Osteoblast (primary cell): ENCODE results near the gene OTOG. TPM values are rescaled to one million over a fixed set of nuclear protein-coding genes. Genes with fewer than 3 reads are reported as not detected.

Source experiments
- DNase-seq: peaks from one replicate; pipeline ENCODE4 v3.0.0; 2011; ENCODE audit warnings: low spot score, mixed read lengths; ENCODE audit not compliant: insufficient read length; ENCODE audit errors: missing footprints
- H2AFZ ChIP-seq: 2 replicates; pipeline ENCODE4 v1.6.0; 2011; ENCODE audit warnings: mild to moderate bottlenecking, low read length
- H3K27ac ChIP-seq: 2 replicates; pipeline ENCODE4 v1.5.1; 2011; ENCODE audit warnings: mild to moderate bottlenecking, low read depth, low read length, moderate library complexity
- H3K27me3 ChIP-seq: 2 replicates; pipeline ENCODE4 v1.6.0; 2012; ENCODE audit warnings: mild to moderate bottlenecking, control low read depth, inconsistent platforms, low read length, moderate library complexity; ENCODE audit not compliant: insufficient read depth
- H3K36me3 ChIP-seq: 2 replicates; pipeline ENCODE4 v1.5.1; 2011; ENCODE audit warnings: mild to moderate bottlenecking, low read length, control low read depth, moderate library complexity; ENCODE audit not compliant: insufficient read depth
- H3K4me1 ChIP-seq: 2 replicates; pipeline ENCODE4 v1.5.1; 2011; ENCODE audit warnings: mild to moderate bottlenecking, low read length, control low read depth, moderate library complexity; ENCODE audit not compliant: insufficient read depth
- H3K4me2 ChIP-seq: 2 replicates; pipeline ENCODE4 v1.6.0; 2011; ENCODE audit warnings: mild to moderate bottlenecking, low read length; ENCODE audit not compliant: insufficient read depth
- H3K4me3 ChIP-seq: fragments of 200-600 bp; sonication (generic); 3 replicates; pipeline ENCODE4 v1.5.1; 2012; ENCODE audit warnings: mild to moderate bottlenecking, low read length, inconsistent platforms; ENCODE audit not compliant: insufficient read depth
- H3K79me2 ChIP-seq: 2 replicates; pipeline ENCODE4 v1.6.0; 2012; ENCODE audit warnings: mild to moderate bottlenecking, low read length, control low read depth, inconsistent platforms; ENCODE audit not compliant: insufficient read depth
- H3K9me3 ChIP-seq: 2 replicates; pipeline ENCODE4 v1.5.1; 2011; ENCODE audit warnings: low read depth, low read length, control low read depth
- H4K20me1 ChIP-seq: 2 replicates; pipeline ENCODE4 v1.6.0; 2012; ENCODE audit warnings: mild to moderate bottlenecking, low read length, control low read depth; ENCODE audit not compliant: insufficient read depth
- total RNA-seq: library from RNA; depleted of rRNA; stranded (reverse); fragments of >200 nt; gene quantifications from 2 replicates; pipeline ENCODE4 v1.2.3, GENCODE V29; 2012
- TF ChIP-seq, protein P1 (sequence below): IDR thresholded peaks from 2 replicates; pipeline ENCODE4 v1.5.1; 2011; ENCODE audit warnings: mild to moderate bottlenecking, low read depth, low read length, moderate library complexity; ENCODE audit errors: extremely low read depth

OTOG gene
- total RNA-seq, 1 donor: not detected

- Histone ChIP-seq H3K79me2 (no peaks in the 10 kb centered on the region), H3K4me2 (no peak overlapping the region), H3K27me3 (peaks cover 14% of the 10 kb centered on the region), H3K27ac (no peak overlapping the region), H3K4me1 (no peaks in the 10 kb centered on the region), H3K9me3 (no peaks in the 10 kb centered on the region), H3K36me3 (no peaks in the 10 kb centered on the region), H2AFZ (no peak overlapping the region), H3K4me3 (no peak overlapping the region), H4K20me1 (no peaks in the 10 kb centered on the region)
- TF ChIP-seq, protein P1, sequence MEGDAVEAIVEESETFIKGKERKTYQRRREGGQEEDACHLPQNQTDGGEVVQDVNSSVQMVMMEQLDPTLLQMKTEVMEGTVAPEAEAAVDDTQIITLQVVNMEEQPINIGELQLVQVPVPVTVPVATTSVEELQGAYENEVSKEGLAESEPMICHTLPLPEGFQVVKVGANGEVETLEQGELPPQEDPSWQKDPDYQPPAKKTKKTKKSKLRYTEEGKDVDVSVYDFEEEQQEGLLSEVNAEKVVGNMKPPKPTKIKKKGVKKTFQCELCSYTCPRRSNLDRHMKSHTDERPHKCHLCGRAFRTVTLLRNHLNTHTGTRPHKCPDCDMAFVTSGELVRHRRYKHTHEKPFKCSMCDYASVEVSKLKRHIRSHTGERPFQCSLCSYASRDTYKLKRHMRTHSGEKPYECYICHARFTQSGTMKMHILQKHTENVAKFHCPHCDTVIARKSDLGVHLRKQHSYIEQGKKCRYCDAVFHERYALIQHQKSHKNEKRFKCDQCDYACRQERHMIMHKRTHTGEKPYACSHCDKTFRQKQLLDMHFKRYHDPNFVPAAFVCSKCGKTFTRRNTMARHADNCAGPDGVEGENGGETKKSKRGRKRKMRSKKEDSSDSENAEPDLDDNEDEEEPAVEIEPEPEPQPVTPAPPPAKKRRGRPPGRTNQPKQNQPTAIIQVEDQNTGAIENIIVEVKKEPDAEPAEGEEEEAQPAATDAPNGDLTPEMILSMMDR: no peak
- DNase-seq: no peak
These were observed 48.7 kb downstream of the OTOG start for GRCh38 chr11:17595526-17596309.

DNA sequence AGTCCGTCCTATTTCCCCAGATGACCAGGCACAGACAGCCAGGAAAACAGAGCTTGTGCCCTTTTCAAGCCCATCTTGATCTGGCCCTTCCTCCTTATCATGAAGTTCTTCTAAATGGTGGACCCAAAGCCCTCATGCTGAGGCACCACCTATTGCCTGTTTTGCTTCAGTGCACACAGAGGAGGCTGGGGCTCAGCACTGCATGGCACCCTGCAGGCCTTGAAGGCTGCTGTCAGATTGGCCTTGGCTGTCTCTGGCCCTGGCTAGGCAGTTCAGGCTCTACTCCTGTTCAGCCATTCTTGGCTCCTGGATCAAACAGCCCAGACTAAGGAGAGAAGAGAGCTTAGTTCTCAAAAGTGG, 49.2 kb downstream of the OTOG start:
- no peak overlapping the region for H3K27ac ChIP-seq
- TF ChIP-seq, protein P1: no peak
- no peaks in the 10 kb centered on the region for H3K4me1 ChIP-seq
- no peaks in the 10 kb centered on the region for H4K20me1 ChIP-seq
- no peak overlapping the region for H2AFZ ChIP-seq
- H3K4me2 ChIP-seq: no peak overlapping the region
- peaks cover 14% of the 10 kb centered on the region for H3K27me3 ChIP-seq
- DNase-seq: no peak
- H3K79me2 ChIP-seq: no peaks in the 10 kb centered on the region
- H3K4me3 ChIP-seq: no peak overlapping the region
- no peaks in the 10 kb centered on the region for H3K36me3 ChIP-seq
- no peaks in the 10 kb centered on the region for H3K9me3 ChIP-seq

DNA sequence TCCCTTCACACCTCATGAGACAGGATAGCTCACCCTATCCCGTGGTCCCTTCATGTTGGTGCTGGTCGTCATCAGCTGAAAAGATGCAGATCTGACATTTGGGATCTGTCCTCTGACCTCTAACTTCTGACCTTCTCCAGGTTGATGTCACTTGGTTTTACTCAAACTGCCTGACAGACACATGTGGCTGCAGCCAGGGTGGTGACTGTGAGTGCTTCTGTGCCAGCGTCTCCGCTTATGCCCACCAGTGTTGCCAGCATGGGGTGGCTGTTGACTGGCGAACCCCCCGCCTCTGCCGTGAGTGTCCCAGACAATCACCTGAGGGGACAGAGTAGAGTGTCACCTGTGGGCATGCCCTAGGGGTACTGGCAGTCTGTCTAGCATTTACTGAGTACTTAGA, 49.7 kb downstream of the OTOG start:
- no peak for DNase-seq
- no peaks in the 10 kb centered on the region for H3K36me3 ChIP-seq
- H4K20me1 ChIP-seq: no peaks in the 10 kb centered on the region
- no peaks in the 10 kb centered on the region for H3K79me2 ChIP-seq
- H3K9me3 ChIP-seq: no peaks in the 10 kb centered on the region
- H3K4me2 ChIP-seq: no peak overlapping the region
- H3K27me3 ChIP-seq: peaks cover 12% of the 10 kb centered on the region
- no peak overlapping the region for H3K4me3 ChIP-seq
- H2AFZ ChIP-seq: no peak overlapping the region
- no peaks in the 10 kb centered on the region for H3K4me1 ChIP-seq
- H3K27ac ChIP-seq: no peak overlapping the region
- TF ChIP-seq, protein P1: no peak

GRCh38 chr11:17597770-17598169, 50.7 kb downstream of the OTOG start:
- H3K36me3 ChIP-seq: no peaks in the 10 kb centered on the region
- no peaks in the 10 kb centered on the region for H4K20me1 ChIP-seq
- DNase-seq: peak; percentile 58
- no peak overlapping the region for H3K4me3 ChIP-seq
- H3K9me3 ChIP-seq: no peaks in the 10 kb centered on the region
- H2AFZ ChIP-seq: no peak overlapping the region
- H3K4me2 ChIP-seq: no peak overlapping the region
- no peaks in the 10 kb centered on the region for H3K4me1 ChIP-seq
- TF ChIP-seq, protein P1: no peak
- H3K27me3 ChIP-seq: peaks cover 7% of the 10 kb centered on the region
- no peak overlapping the region for H3K27ac ChIP-seq
- no peaks in the 10 kb centered on the region for H3K79me2 ChIP-seq
